ENCODE data around the gene TUBB. TPM values are rescaled to one million over a fixed set of nuclear protein-coding genes. Genes with fewer than 3 reads are reported as not detected.

Gene TUBB
- total RNA-seq, 4 donors from 2014 or later: 69.9 to 188 (median 95.6) TPM

DNA sequence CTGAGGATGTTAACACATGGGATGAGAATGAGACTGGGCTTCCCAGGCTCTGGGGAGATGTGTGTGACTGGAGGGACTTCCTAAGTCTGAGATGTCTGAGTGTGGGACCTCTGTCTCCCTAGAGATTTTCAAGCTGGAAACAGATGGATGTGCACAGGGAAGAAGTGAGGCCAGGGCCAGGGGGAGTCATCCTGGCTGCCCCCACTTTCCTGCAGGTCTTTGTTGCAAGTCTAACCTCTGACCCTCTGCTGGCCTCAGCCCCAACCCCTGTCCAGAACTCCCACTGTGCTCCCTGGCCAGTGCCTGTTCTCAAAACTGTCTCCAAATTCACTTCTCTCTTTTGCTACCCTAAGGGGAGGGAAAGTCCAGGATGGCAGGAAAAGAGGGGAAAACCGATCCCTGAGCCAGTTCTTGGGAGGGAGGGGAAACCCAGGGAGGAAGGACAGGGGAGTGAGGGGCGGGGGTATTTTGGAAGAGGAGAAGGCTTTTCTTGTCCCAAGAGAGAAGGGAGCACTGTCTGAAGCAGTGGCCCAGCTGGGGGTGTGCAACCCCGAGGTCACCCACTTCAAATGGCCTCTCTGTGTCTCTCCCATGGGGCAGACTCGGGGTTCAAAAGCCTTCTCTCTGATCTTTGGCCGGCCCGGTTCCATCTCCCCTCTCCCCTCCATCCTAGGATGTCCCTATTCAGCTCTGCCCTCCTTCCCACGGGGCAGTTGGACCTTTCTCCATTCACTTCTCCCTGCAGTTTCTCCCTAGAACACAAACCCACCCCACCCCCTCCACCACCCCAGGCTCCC lies 36.8 kb upstream of the TUBB start:
- Histone ChIP-seq H3K4me3 (peak overlapping the region; percentile 72 to 78 (median 74)), H3K27ac (peak overlapping the region; percentile 86 to 98 (median 94)), H3K36me3 (peaks cover 0 to 5% (median 0%) of the 10 kb centered on the region in 3 donors), H3K4me1 (peaks cover 0 to 52% (median 19%) of the 10 kb centered on the region in 4 donors), H3K27me3 (no peaks in the 10 kb centered on the region), H3K9me3 (no peaks in the 10 kb centered on the region)
- no peak for DNase-seq
- TF ChIP-seq, protein P1, sequence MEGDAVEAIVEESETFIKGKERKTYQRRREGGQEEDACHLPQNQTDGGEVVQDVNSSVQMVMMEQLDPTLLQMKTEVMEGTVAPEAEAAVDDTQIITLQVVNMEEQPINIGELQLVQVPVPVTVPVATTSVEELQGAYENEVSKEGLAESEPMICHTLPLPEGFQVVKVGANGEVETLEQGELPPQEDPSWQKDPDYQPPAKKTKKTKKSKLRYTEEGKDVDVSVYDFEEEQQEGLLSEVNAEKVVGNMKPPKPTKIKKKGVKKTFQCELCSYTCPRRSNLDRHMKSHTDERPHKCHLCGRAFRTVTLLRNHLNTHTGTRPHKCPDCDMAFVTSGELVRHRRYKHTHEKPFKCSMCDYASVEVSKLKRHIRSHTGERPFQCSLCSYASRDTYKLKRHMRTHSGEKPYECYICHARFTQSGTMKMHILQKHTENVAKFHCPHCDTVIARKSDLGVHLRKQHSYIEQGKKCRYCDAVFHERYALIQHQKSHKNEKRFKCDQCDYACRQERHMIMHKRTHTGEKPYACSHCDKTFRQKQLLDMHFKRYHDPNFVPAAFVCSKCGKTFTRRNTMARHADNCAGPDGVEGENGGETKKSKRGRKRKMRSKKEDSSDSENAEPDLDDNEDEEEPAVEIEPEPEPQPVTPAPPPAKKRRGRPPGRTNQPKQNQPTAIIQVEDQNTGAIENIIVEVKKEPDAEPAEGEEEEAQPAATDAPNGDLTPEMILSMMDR (IDR thresholded peaks at IDR 0.05): no peak
- TF ChIP-seq POLR2A (IDR thresholded peaks at IDR 0.05): no peak

DNA sequence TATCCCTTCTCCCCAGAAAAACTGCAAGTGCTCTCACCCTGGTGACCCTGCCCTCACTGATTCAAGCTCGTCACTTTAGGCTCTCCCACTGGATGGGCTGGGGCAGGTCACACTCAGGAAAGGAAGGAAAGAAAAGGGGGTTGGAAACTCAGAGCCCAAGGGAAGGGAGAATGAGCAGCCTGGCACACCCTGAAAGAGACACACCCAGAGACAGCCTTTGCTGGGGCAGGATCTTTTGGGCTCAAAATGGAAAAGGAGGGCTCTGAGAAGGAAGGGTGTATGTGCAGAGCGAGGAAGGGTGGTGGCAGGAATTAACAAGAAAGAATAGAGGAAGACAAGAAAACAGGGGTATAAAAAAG lies 36.2 kb upstream of the TUBB start:
- Histone ChIP-seq H3K4me1 (peaks cover 0 to 52% (median 22%) of the 10 kb centered on the region in 4 donors), H3K36me3 (no peaks in the 10 kb centered on the region), H3K4me3 (peak overlapping the region; percentile 72 to 78 (median 74))

DNA sequence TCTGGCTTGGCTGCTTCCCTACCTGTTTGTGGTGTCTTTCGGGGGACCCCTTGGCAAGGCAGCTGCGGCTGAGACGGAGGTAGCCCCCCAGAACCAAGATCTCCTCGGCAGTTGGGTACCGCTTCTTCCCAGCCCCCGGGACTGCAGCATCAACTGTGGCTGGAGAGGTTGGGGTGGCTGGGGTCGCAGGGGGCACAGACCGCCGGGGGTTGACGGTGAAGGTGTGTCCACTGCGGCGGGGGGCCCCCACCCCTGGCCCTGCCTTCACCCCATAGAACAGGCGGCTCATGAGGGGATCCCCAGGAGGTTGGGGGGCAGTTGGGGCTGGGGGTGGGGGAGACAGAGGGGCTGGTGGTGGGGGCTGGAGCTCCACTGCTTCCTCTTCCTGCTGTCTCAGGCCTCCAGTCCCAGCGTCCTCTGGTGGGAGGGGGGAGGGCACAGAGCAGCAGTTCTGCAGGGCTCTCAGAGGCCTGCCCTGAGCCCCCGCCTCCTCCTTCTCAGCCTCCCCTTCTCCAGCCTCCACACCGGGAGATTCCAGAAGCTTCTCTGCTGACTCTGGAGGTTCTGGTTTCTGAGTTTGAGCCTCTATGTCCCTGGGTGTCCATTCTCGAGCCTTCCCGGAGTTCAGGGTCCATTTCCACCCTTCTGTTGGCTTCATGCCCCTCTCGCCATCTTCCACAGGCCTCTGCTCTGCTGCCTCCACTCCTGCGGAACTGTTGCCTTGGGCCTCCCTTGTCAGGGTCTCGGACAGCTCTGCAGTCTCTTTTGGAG lies 35.6 kb upstream of the TUBB start:
- no peaks in the 10 kb centered on the region for H3K27me3 ChIP-seq
- peak overlapping the region; percentile 72 to 78 (median 74) for H3K4me3 ChIP-seq
- H3K36me3 ChIP-seq: no peaks in the 10 kb centered on the region
- peak in 2 of 3 donors; percentile 84 to 86 for DNase-seq
- no peaks in the 10 kb centered on the region for H3K9me3 ChIP-seq
- H3K27ac ChIP-seq: peak overlapping the region; percentile 86 to 98 (median 94)
- H3K4me1 ChIP-seq: peaks cover 0 to 52% (median 22%) of the 10 kb centered on the region in 4 donors
- no peak for TF ChIP-seq POLR2A (IDR thresholded peaks at IDR 0.05)
- TF ChIP-seq, protein P1 (IDR thresholded peaks at IDR 0.05): no peak

More for the DNA sequence above, 36.2 kb upstream of the TUBB start:
- TF ChIP-seq, protein P1 (IDR thresholded peaks at IDR 0.05): no peak
- no peak for TF ChIP-seq POLR2A (IDR thresholded peaks at IDR 0.05)
- H3K27me3 ChIP-seq: no peaks in the 10 kb centered on the region
- H3K9me3 ChIP-seq: no peaks in the 10 kb centered on the region
- H3K27ac ChIP-seq: peak overlapping the region; percentile 86 to 98 (median 94)
- DNase-seq: no peak

DNA sequence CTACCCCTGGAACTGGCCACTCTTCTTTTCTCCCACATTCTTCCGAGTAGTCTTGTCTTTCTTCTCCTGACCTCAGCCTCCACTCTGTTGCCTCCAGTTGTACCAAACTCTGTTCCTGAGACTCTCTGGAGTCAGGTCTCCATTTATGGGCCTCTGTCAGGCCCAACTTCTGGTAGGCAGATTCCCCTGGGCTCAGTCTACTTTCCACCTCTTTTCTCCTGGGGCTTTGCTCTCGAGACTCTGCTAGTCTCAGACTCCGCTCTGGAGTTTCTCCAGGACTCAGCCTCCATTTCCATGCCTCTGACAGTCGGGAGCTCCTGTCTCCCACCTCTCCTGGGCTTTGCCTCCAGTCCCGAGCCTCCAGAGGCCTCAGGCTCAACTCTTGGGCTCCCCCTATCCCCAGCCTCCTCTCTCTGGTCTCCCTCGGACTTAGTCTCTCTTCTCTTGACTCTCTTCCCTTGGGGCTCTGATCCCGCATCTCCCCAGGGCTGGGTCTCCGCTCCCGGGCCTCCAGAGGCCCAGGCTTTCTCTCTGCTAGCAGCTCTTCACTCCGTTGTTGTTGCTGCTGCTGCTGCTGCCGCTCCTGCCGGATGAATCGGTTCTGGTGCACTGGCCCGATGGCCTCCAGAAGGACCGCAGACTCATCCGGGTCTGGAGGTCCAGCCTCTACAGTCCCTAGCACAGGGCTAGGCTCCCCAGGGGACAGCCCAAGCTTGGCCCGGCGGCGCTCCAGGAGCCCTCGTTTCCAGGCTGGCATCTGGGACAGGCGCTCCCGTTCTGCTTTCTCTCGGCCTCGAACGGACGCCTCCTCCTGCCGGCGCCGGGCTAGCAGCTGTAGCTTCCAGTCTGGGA lies 34.8 kb upstream of the TUBB start:
- H3K4me1 ChIP-seq: peaks cover 0 to 52% (median 26%) of the 10 kb centered on the region in 4 donors
- DNase-seq: peak in 1 of 3 donors; percentile 48
- TF ChIP-seq, protein P1 (IDR thresholded peaks at IDR 0.05): no peak
- TF ChIP-seq POLR2A (IDR thresholded peaks at IDR 0.05): no peak

More for the DNA sequence above, 34.8 kb upstream of the TUBB start:
- Histone ChIP-seq H3K36me3 (no peaks in the 10 kb centered on the region), H3K9me3 (no peaks in the 10 kb centered on the region), H3K27ac (peak overlapping the region; percentile 86 to 98 (median 94)), H3K4me3 (peak overlapping the region; percentile 72 to 78 (median 74)), H3K27me3 (no peaks in the 10 kb centered on the region)
